ENCODE measurements around the gene MRE11.

MRE11 gene

DNA sequence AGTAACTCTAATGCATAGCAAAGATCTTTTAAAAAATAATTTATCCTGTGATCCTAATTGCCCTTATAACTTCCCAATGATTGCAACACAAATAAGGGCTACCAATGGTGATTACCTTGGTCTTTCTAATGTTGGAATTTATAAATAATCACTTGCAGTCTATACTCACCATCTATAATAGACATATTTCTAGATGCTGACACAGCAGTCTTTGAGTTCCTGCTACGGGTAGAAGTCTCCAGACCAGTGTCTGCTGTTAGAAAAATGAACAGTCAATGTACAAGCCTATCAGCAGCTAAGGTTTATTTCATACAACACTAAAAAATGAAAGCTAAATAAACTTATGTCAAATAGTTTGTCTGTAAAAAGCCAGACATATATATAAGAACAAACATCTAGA, 48.0 kb downstream of the MRE11 start:
- Histone ChIP-seq H3K36me3 (peaks cover 25% of the 10 kb centered on the region), H3K9me3 (ENCODE audit: severe bottlenecking) (no peaks in the 10 kb centered on the region), H3K27me3 (ENCODE audit: insufficient read depth, low read depth, severe bottlenecking) (no peaks in the 10 kb centered on the region), H3K27ac (no peak overlapping the region), H3K4me3 (ENCODE audit: low read depth, low read length) (no peak overlapping the region)
- no peak for DNase-seq
- TF ChIP-seq, protein P1, sequence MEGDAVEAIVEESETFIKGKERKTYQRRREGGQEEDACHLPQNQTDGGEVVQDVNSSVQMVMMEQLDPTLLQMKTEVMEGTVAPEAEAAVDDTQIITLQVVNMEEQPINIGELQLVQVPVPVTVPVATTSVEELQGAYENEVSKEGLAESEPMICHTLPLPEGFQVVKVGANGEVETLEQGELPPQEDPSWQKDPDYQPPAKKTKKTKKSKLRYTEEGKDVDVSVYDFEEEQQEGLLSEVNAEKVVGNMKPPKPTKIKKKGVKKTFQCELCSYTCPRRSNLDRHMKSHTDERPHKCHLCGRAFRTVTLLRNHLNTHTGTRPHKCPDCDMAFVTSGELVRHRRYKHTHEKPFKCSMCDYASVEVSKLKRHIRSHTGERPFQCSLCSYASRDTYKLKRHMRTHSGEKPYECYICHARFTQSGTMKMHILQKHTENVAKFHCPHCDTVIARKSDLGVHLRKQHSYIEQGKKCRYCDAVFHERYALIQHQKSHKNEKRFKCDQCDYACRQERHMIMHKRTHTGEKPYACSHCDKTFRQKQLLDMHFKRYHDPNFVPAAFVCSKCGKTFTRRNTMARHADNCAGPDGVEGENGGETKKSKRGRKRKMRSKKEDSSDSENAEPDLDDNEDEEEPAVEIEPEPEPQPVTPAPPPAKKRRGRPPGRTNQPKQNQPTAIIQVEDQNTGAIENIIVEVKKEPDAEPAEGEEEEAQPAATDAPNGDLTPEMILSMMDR (IDR thresholded peaks at IDR 0.05; ENCODE audit: low read depth, low read length), result no peak

DNA sequence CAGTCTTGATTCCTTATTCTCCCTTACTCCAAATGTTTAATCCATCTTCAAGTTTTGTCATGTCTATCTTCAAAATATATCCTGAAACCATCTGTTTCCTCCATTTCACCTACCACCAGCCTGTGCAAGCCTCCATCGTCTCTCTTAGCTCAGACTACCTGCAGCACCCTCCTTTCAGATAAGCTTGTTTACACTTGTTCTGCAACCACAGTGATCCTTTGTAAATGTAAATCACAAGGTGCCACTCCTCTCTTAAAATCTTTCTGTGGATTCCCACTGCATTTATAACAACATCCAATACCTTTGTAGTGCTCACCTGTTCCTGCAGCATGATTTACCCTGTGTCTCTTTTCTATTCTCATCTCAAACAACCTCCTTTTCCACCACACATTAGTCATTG, 60.6 kb downstream of the MRE11 start:
- Histone ChIP-seq H3K9me3 (ENCODE audit: severe bottlenecking) (no peaks in the 10 kb centered on the region), H3K27ac (no peak overlapping the region), H3K27me3 (ENCODE audit: insufficient read depth, low read depth, severe bottlenecking) (no peaks in the 10 kb centered on the region), H3K36me3 (peaks cover 25% of the 10 kb centered on the region), H3K4me3 (ENCODE audit: low read depth, low read length) (no peak overlapping the region)
- TF ChIP-seq, protein P1 (IDR thresholded peaks at IDR 0.05; ENCODE audit: low read depth, low read length), result no peak
- DNase-seq, result no peak

DNA sequence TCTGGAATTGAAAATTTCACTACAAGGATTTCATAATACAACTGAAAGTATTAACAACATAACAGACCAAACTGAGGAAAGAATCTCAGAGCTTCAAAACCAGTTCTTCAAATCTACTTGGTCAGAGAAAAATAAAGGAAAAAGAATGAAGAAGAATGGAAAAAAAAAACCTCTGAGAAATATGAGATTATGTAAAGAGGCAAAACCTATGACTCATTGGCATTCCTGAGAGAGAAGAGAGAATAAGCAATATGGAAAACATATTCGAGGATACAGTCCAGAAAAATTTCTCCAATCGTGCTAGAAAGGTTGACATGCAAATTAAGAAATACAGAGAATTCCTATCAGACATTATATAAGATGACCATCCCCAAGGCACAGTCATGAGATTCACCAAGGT, 69.0 kb downstream of the MRE11 start:
- no peak overlapping the region for H3K27ac ChIP-seq

DNA sequence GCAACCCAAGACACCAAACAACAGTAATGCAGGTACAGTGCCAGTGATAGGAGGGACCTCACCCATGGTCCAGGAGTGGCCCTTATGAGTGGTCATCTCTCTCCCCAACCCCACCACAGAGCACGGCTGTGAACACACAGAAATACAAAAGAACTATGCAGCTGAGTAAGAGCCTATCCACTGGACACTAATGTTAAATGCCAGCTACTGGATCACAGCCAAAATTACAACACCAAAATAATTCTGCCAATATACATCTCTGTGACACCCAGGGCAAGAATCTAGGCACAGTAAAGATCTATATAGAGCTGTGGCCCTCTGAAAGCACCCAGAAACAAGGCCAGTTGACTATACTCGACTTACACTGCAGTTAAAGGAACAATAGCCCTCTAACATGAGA, 69.6 kb downstream of the MRE11 start:
- no peak for DNase-seq

More for the DNA sequence above, 69.0 kb downstream of the MRE11 start:
- H3K9me3 ChIP-seq (ENCODE audit: severe bottlenecking), result no peaks in the 10 kb centered on the region
- no peak overlapping the region for H3K4me3 ChIP-seq (ENCODE audit: low read depth, low read length)
- DNase-seq, result no peak
- TF ChIP-seq, protein P1 (IDR thresholded peaks at IDR 0.05; ENCODE audit: low read depth, low read length), result no peak
- H3K27me3 ChIP-seq (ENCODE audit: insufficient read depth, low read depth, severe bottlenecking), result no peaks in the 10 kb centered on the region
- H3K36me3 ChIP-seq, result peaks cover 22% of the 10 kb centered on the region

DNA sequence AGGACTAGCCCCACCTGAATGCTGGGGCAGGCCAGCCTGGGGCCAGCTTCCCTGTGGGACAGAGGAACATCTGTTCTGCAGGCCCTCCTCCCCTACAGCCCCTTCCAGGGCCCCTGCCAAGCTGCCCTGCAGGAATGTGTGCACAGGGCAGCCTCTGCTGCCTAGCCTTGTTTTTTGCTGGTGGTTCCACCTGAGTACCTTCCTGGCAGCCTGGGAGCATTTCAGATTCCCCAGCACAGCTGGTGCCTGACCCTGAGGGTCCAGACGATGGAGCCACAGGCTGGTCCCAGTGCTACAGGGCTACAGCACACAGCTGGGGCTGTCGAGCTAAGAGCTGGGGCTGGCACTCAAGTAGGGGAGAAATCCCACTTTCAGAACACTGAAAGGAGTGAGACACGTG, 70.1 kb downstream of the MRE11 start:
- H3K27me3 ChIP-seq (ENCODE audit: insufficient read depth, low read depth, severe bottlenecking), result no peaks in the 10 kb centered on the region
- no peaks in the 10 kb centered on the region for H3K9me3 ChIP-seq (ENCODE audit: severe bottlenecking)
- H3K36me3 ChIP-seq, result peaks cover 15% of the 10 kb centered on the region
- no peak for DNase-seq
- TF ChIP-seq, protein P1 (IDR thresholded peaks at IDR 0.05; ENCODE audit: low read depth, low read length), result no peak
- H3K4me3 ChIP-seq (ENCODE audit: low read depth, low read length), result no peak overlapping the region
- H3K27ac ChIP-seq, result no peak overlapping the region

More for the DNA sequence above, 69.6 kb downstream of the MRE11 start:
- Histone ChIP-seq H3K27ac (no peak overlapping the region), H3K36me3 (peaks cover 17% of the 10 kb centered on the region), H3K27me3 (ENCODE audit: insufficient read depth, low read depth, severe bottlenecking) (no peaks in the 10 kb centered on the region), H3K4me3 (ENCODE audit: low read depth, low read length) (no peak overlapping the region), H3K9me3 (ENCODE audit: severe bottlenecking) (no peaks in the 10 kb centered on the region)
- TF ChIP-seq, protein P1 (IDR thresholded peaks at IDR 0.05; ENCODE audit: low read depth, low read length), result no peak

DNA sequence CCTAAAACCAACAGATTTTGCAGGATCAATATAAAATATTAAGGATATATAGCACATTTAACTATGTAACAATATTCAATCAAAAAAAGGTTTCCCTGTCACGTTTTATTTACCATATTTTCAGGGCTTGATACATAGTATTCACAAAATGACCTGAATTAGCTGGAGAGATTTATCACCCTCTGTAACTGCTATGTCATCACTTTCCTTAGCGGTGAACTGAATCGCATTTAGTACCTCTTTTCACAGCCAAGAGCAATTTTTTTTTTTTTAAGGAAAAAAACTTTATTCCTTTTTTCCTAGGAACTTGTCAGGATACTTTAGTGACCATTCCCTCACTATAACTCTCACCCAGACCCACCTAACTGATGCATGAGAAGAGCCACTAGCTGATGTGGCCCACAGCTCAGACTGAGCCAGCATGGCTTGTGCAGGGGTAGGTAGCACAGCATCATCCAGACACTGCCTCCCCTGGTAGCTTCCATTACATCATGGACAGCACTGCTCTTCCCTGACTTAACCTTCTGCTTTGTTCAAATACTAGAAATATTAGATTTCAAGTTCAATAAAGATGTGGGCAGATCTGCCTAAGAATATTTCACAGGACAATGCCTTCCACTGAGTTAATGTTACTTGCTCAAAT, 75.4 kb downstream of the MRE11 start:
- DNase-seq, result no peak
- no peaks in the 10 kb centered on the region for H3K27me3 ChIP-seq (ENCODE audit: insufficient read depth, low read depth, severe bottlenecking)
- TF ChIP-seq, protein P1 (IDR thresholded peaks at IDR 0.05; ENCODE audit: low read depth, low read length), result peak; percentile 16; the same call in 1 of the 2 replicates
- H3K9me3 ChIP-seq (ENCODE audit: severe bottlenecking), result no peaks in the 10 kb centered on the region
- no peak overlapping the region for H3K27ac ChIP-seq
- H3K4me3 ChIP-seq (ENCODE audit: low read depth, low read length), result no peak overlapping the region
- peaks cover 10% of the 10 kb centered on the region; the same call in 1 of the 2 replicates for H3K36me3 ChIP-seq
